T-helper 2 cell (primary cell): Measurements from ENCODE around the gene KLHL35.

Experiments
- DNase-seq, 5 experiments: peaks; one replicate each; pipeline versions ENCODE4 v3.0.0 to v3.0.0-alpha.2; 2012 to 2022

The KLHL35 gene

GRCh38 chr11:75469785-75470405, 36.9 kb upstream of the KLHL35 start:
- no peak for DNase-seq

- no peak for DNase-seq
Measured at GRCh38 chr11:75468534-75469340, 35.7 kb upstream of the KLHL35 start.

GRCh38 chr11:75467881-75468280, 34.9 kb upstream of the KLHL35 start:
- no peak for DNase-seq

- DNase-seq = no peak
Measured at GRCh38 chr11:75467311-75467710, 34.3 kb upstream of the KLHL35 start.

GRCh38 chr11:75465701-75466531, 32.9 kb upstream of the KLHL35 start:
- no peak for DNase-seq

- DNase-seq = no peak
Measured at GRCh38 chr11:75463106-75463774, 30.2 kb upstream of the KLHL35 start.

GRCh38 chr11:75462117-75462653, 29.2 kb upstream of the KLHL35 start:
- DNase-seq = no peak

GRCh38 chr11:75461151-75461550, 28.1 kb upstream of the KLHL35 start:
- no peak for DNase-seq

GRCh38 chr11:75456596-75457183, 23.7 kb upstream of the KLHL35 start:
- no peak for DNase-seq

GRCh38 chr11:75454987-75455386, 22.0 kb upstream of the KLHL35 start:
- DNase-seq = no peak

GRCh38 chr11:75453916-75454655, 21.1 kb upstream of the KLHL35 start:
- DNase-seq = no peak

- DNase-seq = peak in 3 of 5 experiments; percentile 12 to 30 (median 18)
Measured at GRCh38 chr11:75450826-75451821, 18.1 kb upstream of the KLHL35 start.

GRCh38 chr11:75450236-75450635, 17.2 kb upstream of the KLHL35 start:
- DNase-seq = no peak

- no peak for DNase-seq
Measured at GRCh38 chr11:75449776-75450175, 16.8 kb upstream of the KLHL35 start.

- no peak for DNase-seq
Measured at GRCh38 chr11:75449271-75449670, 16.3 kb upstream of the KLHL35 start.

GRCh38 chr11:75447415-75447814, 14.4 kb upstream of the KLHL35 start:
- no peak for DNase-seq

GRCh38 chr11:75445315-75445953, 12.4 kb upstream of the KLHL35 start:
- peak; percentile 42 to 68 (median 57) for DNase-seq

- DNase-seq = no peak
Measured at GRCh38 chr11:75443043-75443442, 10.0 kb upstream of the KLHL35 start.

- no peak for DNase-seq
Measured at GRCh38 chr11:75442161-75442885, 9.3 kb upstream of the KLHL35 start.
